Mesendoderm (in vitro differentiated cells): ENCODE measurements around the gene NRBF2.

Experiments used
- DNase-seq: peaks from one replicate; pipeline ENCODE4 v3.0.0; 2013
- H2AK5ac ChIP-seq: 2 replicates; pipeline ENCODE4 v1.6.1; 2013; ENCODE audit warnings: low read length, inconsistent platforms
- H2BK120ac ChIP-seq: 2 replicates; pipeline ENCODE4 v1.6.1; 2013; ENCODE audit warnings: low read depth, mild to moderate bottlenecking, low read length, moderate library complexity, mixed read lengths
- H2BK15ac ChIP-seq: replicated peaks from 2 replicates; pipeline ENCODE4 v1.6.1; 2013; ENCODE audit warnings: low read depth, mild to moderate bottlenecking, moderate library complexity
- H2BK5ac ChIP-seq: 2 replicates; pipeline ENCODE4 v1.6.1; 2013; ENCODE audit warnings: low read length, inconsistent platforms
- H3K18ac ChIP-seq: 2 replicates; pipeline ENCODE4 v1.6.1; 2013; ENCODE audit warnings: mild to moderate bottlenecking, low read length, mixed read lengths
- H3K23ac ChIP-seq: one replicate; pipeline ENCODE4 v1.6.1; 2013; ENCODE audit warnings: low read length
- H3K27ac ChIP-seq: 2 replicates; pipeline ENCODE4 v1.5.1; 2013; ENCODE audit warnings: low read depth, mild to moderate bottlenecking, inconsistent platforms, low read length, moderate library complexity
- H3K27me3 ChIP-seq: 2 replicates; pipeline ENCODE4 v1.6.1; 2013; ENCODE audit warnings: low read length, control low read depth, mild to moderate bottlenecking, inconsistent platforms; ENCODE audit not compliant: insufficient read depth, poor library complexity
- H3K36me3 ChIP-seq: 2 replicates; pipeline ENCODE4 v1.6.1; 2013; ENCODE audit warnings: low read length, inconsistent platforms; ENCODE audit not compliant: control insufficient read depth, insufficient read depth
- H3K4ac ChIP-seq: one replicate; pipeline ENCODE4 v1.6.1; 2013; ENCODE audit warnings: low read depth, mild to moderate bottlenecking, low read length, moderate library complexity
- H3K4me1 ChIP-seq: 2 replicates; pipeline ENCODE4 v1.6.1; 2013; ENCODE audit warnings: low read depth, low read length, inconsistent platforms; ENCODE audit not compliant: control insufficient read depth
- H3K4me2 ChIP-seq: 2 replicates; pipeline ENCODE4 v1.6.1; 2013; ENCODE audit warnings: low read length
- H3K4me3 ChIP-seq: 2 replicates; pipeline ENCODE4 v1.5.1; 2013; ENCODE audit warnings: mild to moderate bottlenecking, low read length
- H3K56ac ChIP-seq: one replicate; pipeline ENCODE4 v1.6.1; 2013; ENCODE audit warnings: low read length
- H3K79me1 ChIP-seq: 2 replicates; pipeline ENCODE4 v1.6.1; 2013; ENCODE audit warnings: low read length, inconsistent platforms
- H3K79me2 ChIP-seq: 2 replicates; pipeline ENCODE4 v1.6.1; 2013; ENCODE audit warnings: mild to moderate bottlenecking, low read length; ENCODE audit not compliant: control insufficient read depth, insufficient read depth
- H3K9ac ChIP-seq: 2 replicates; pipeline ENCODE4 v1.6.1; 2013; ENCODE audit warnings: low read length, inconsistent platforms
- H4K5ac ChIP-seq: one replicate; pipeline ENCODE4 v1.6.1; 2013; ENCODE audit warnings: low read length
- H4K8ac ChIP-seq: one replicate; pipeline ENCODE4 v1.6.1; 2013; ENCODE audit warnings: low read depth, mild to moderate bottlenecking, control low read depth, low read length, moderate library complexity
- WGBS: extraction: QIAGEN DNeasy Blood & Tissue Kit; methylation state at CpG from one replicate; pipeline ENCODE4 v1.1.7; 2013; ENCODE audit warnings: low lambda C conversion rate, missing lambda C conversion rate; ENCODE audit not compliant: insufficient coverage; ENCODE audit errors: extremely low coverage; 5-methylcytosine and 5-hydroxymethylcytosine counted together

NRBF2 gene

GRCh38 chr10:63175534-63175933 is 42.4 kb downstream of the NRBF2 start:
- H3K4ac ChIP-seq: no peak overlapping the region
- no peak overlapping the region for H4K5ac ChIP-seq
- no peak overlapping the region for H4K8ac ChIP-seq
- no peaks in the 10 kb centered on the region for H3K79me2 ChIP-seq
- H3K79me1 ChIP-seq: no peaks in the 10 kb centered on the region
- no peak overlapping the region for H2BK120ac ChIP-seq
- no CpG with 5 or more reads among the region's 1 CpG for WGBS
- no peaks in the 10 kb centered on the region for H3K36me3 ChIP-seq
- H3K18ac ChIP-seq: no peak overlapping the region
- no peak overlapping the region for H3K4me2 ChIP-seq
- H3K27me3 ChIP-seq: no peaks in the 10 kb centered on the region
- H2AK5ac ChIP-seq: no peak overlapping the region
- H3K23ac ChIP-seq: no peak overlapping the region
- no peak overlapping the region for H3K4me3 ChIP-seq
- no peak for DNase-seq
- H2BK15ac ChIP-seq: no peak overlapping the region
- H3K9ac ChIP-seq: no peak overlapping the region
- H3K4me1 ChIP-seq: no peaks in the 10 kb centered on the region
- no peak overlapping the region for H3K56ac ChIP-seq
- no peak overlapping the region for H3K27ac ChIP-seq
- H2BK5ac ChIP-seq: no peak overlapping the region

GRCh38 chr10:63192826-63193225 is 59.7 kb downstream of the NRBF2 start:
- Histone ChIP-seq H4K5ac (no peak overlapping the region), H3K79me2 (peaks cover 1% of the 10 kb centered on the region), H2BK15ac (no peak overlapping the region), H3K27me3 (no peaks in the 10 kb centered on the region), H3K18ac (no peak overlapping the region), H3K4me3 (no peak overlapping the region), H3K79me1 (no peaks in the 10 kb centered on the region), H3K27ac (no peak overlapping the region), H3K4me1 (no peaks in the 10 kb centered on the region), H2AK5ac (no peak overlapping the region), H3K56ac (no peak overlapping the region), H4K8ac (no peak overlapping the region), H3K4me2 (no peak overlapping the region), H3K36me3 (no peaks in the 10 kb centered on the region), H3K9ac (no peak overlapping the region), H3K4ac (no peak overlapping the region), H2BK5ac (no peak overlapping the region), H2BK120ac (no peak overlapping the region), H3K23ac (no peak overlapping the region)
- no peak for DNase-seq
- no CpG with 5 or more reads among the region's 1 CpG for WGBS

- H3K4me1 ChIP-seq: no peaks in the 10 kb centered on the region
- no peak overlapping the region for H4K8ac ChIP-seq
- H2AK5ac ChIP-seq: no peak overlapping the region
- no peak overlapping the region for H3K27ac ChIP-seq
- no peaks in the 10 kb centered on the region for H3K36me3 ChIP-seq
- H3K27me3 ChIP-seq: no peaks in the 10 kb centered on the region
- no peak overlapping the region for H3K9ac ChIP-seq
- WGBS: no CpG with 5 or more reads among the region's 2 CpGs
- no peak overlapping the region for H3K4me2 ChIP-seq
- H3K4ac ChIP-seq: no peak overlapping the region
- no peak overlapping the region for H4K5ac ChIP-seq
- H3K4me3 ChIP-seq: no peak overlapping the region
- no peak overlapping the region for H3K18ac ChIP-seq
- H3K79me2 ChIP-seq: peaks cover 3% of the 10 kb centered on the region
- H2BK5ac ChIP-seq: no peak overlapping the region
- H3K79me1 ChIP-seq: no peaks in the 10 kb centered on the region
- no peak overlapping the region for H3K56ac ChIP-seq
- H3K23ac ChIP-seq: no peak overlapping the region
- no peak overlapping the region for H2BK15ac ChIP-seq
- no peak overlapping the region for H2BK120ac ChIP-seq
- peak; percentile 34 for DNase-seq
These were observed 64.4 kb downstream of the NRBF2 start for GRCh38 chr10:63197344-63198092.

GRCh38 chr10:63199716-63200115 is 66.6 kb downstream of the NRBF2 start:
- Histone ChIP-seq H3K79me1 (no peaks in the 10 kb centered on the region), H2BK5ac (no peak overlapping the region), H3K4me2 (no peak overlapping the region), H3K56ac (no peak overlapping the region), H3K4me3 (no peak overlapping the region), H3K27me3 (no peaks in the 10 kb centered on the region), H3K4me1 (peaks cover 2% of the 10 kb centered on the region), H3K18ac (no peak overlapping the region), H2BK15ac (no peak overlapping the region), H3K36me3 (no peaks in the 10 kb centered on the region), H3K4ac (no peak overlapping the region), H3K9ac (no peak overlapping the region), H2AK5ac (no peak overlapping the region), H3K79me2 (peaks cover 7% of the 10 kb centered on the region), H2BK120ac (no peak overlapping the region), H3K23ac (no peak overlapping the region), H3K27ac (no peak overlapping the region), H4K5ac (no peak overlapping the region), H4K8ac (no peak overlapping the region)
- no CpG with 5 or more reads among the region's 2 CpGs for WGBS
- DNase-seq: peak; percentile 57

DNA sequence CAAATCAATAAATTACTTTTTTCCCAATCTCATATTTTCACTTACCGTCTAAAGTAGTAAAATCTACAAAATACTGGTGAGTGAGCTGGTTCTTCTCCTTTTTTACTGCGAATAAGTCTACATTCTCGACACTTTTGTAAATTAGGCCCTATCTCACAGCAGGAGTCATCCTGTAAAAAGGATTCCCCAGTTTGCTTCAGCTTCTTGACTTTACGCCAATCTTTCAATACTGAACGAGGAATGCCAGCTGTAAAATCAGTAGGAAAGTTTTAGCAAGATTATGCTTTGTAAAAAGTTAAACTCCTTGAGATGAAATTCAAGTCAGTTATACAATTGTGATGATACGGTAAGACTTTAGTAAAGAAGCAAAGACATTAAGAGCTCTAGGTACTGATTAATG is 67.3 kb downstream of the NRBF2 start:
- Histone ChIP-seq H3K56ac (no peak overlapping the region), H2AK5ac (no peak overlapping the region), H2BK120ac (no peak overlapping the region), H3K79me1 (no peaks in the 10 kb centered on the region), H3K79me2 (peaks cover 9% of the 10 kb centered on the region), H3K23ac (no peak overlapping the region), H3K4me3 (no peak overlapping the region), H2BK15ac (no peak overlapping the region), H4K8ac (no peak overlapping the region), H3K36me3 (no peaks in the 10 kb centered on the region), H3K27me3 (no peaks in the 10 kb centered on the region), H4K5ac (no peak overlapping the region), H3K4me1 (peaks cover 3% of the 10 kb centered on the region), H3K18ac (no peak overlapping the region), H3K9ac (no peak overlapping the region), H2BK5ac (no peak overlapping the region), H3K4ac (no peak overlapping the region), H3K4me2 (no peak overlapping the region), H3K27ac (no peak overlapping the region)
- WGBS: 100% methylated on average over 1 of the region's 6 CpGs
- DNase-seq: peak; percentile 74

DNA sequence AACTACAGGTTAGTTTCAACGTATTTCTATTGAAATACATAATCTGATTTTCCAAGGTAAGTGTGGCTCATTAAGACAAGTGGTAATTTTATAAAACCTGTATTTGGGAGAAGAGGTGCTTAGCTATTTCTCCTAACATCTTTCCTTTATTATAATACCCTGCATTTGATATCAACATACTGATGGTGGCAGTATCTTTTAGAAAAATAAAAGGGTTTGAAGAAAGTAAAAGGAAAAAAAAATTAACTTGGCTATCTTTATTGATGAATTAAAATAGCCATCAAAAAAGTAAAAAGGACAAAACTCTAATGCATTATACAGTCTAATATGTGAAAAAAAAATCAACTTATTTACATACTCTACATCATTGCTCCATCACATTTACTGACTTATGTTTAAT is 68.0 kb downstream of the NRBF2 start:
- peaks cover 3% of the 10 kb centered on the region for H3K4me1 ChIP-seq
- H3K4me3 ChIP-seq: no peak overlapping the region
- no peak overlapping the region for H2BK15ac ChIP-seq
- no peak overlapping the region for H3K23ac ChIP-seq
- no peak overlapping the region for H2AK5ac ChIP-seq
- H3K9ac ChIP-seq: no peak overlapping the region
- no peak overlapping the region for H3K4me2 ChIP-seq
- no peak overlapping the region for H4K8ac ChIP-seq
- no peak overlapping the region for H2BK120ac ChIP-seq
- H3K79me2 ChIP-seq: peaks cover 12% of the 10 kb centered on the region
- no peaks in the 10 kb centered on the region for H3K27me3 ChIP-seq
- H3K18ac ChIP-seq: no peak overlapping the region
- H3K79me1 ChIP-seq: peaks cover 1% of the 10 kb centered on the region
- no peak overlapping the region for H3K56ac ChIP-seq
- no CpG with 5 or more reads among the region's 1 CpG for WGBS
- no peak overlapping the region for H3K4ac ChIP-seq
- H3K36me3 ChIP-seq: no peaks in the 10 kb centered on the region
- no peak overlapping the region for H2BK5ac ChIP-seq
- no peak overlapping the region for H4K5ac ChIP-seq
- DNase-seq: no peak
- no peak overlapping the region for H3K27ac ChIP-seq
